ENCODE results near the gene SNX4. TPM values are rescaled to one million over a fixed set of nuclear protein-coding genes. Genes with fewer than 3 reads are reported as not detected.
"Not testable (repeated sequence)": the region's sequence is repeated elsewhere in the genome, so short reads cannot be mapped to it uniquely, and the experiment has no call there.

SNX4 gene
- polyA plus RNA-seq, 1 donor = 70.2 TPM

DNA sequence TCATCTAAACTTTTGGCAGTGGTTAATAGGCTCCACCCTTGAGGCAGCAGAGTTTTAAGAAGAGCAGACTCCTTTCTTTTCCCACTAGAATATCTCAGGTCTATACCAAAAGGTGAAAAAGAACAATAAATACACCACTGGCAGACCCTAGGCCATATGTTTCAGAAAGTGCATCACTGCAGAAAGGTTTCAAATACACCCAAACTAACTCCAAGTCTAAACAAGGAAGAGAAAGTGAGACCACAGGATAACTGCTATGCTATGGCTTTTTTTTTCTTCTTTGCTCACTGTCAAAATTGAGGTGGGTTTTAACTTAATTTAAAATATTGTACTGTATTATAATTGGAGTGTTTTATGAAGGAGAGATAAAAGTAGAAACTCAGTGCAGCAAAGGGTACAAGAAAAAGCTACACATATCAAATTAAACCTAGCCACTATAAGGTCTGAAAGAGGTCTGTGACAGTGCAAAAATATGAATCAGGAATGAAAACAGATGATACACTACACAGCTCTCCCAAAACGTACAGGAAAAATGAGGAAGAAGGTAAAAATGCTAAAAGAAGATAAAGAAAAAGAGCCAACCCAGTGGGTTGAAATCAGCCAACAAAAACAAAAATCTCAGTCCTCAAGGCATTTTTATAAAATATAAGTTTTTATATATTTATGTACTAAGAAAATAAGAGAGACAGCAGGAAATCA, 8.4 kb downstream of the SNX4 start:
- H3K36me3 ChIP-seq (ENCODE audit: control insufficient read depth, insufficient read depth, low read length) = peaks cover 42% of the 10 kb centered on the region
- no peak overlapping the region for H3K4me3 ChIP-seq (ENCODE audit: low read length)
- 60% methylated on average over 1 of the region's 1 CpG for WGBS (ENCODE audit: insufficient coverage, low lambda C conversion rate)
- no peak for DNase-seq
- H3K27ac ChIP-seq (ENCODE audit: low read length) = no peak overlapping the region
- H3K27me3 ChIP-seq (ENCODE audit: control insufficient read depth, insufficient read depth, low read length) = no peaks in the 10 kb centered on the region
- peaks cover 4% of the 10 kb centered on the region for H3K4me1 ChIP-seq (ENCODE audit: control insufficient read depth, insufficient read depth, low read length)
- peaks cover 27% of the 10 kb centered on the region for H3K9me3 ChIP-seq (ENCODE audit: control insufficient read depth, low read depth, low read length)

GRCh38 chr3:125507128-125507527, 12.9 kb downstream of the SNX4 start:
- WGBS (ENCODE audit: insufficient coverage, low lambda C conversion rate) = 86% methylated on average over 1 of the region's 3 CpGs
- H3K27me3 ChIP-seq (ENCODE audit: control insufficient read depth, insufficient read depth, low read length) = no peaks in the 10 kb centered on the region
- no peak for DNase-seq
- peaks cover 37% of the 10 kb centered on the region for H3K36me3 ChIP-seq (ENCODE audit: control insufficient read depth, insufficient read depth, low read length)
- H3K9me3 ChIP-seq (ENCODE audit: control insufficient read depth, low read depth, low read length) = peaks cover 27% of the 10 kb centered on the region
- no peak overlapping the region for H3K27ac ChIP-seq (ENCODE audit: low read length)
- H3K4me3 ChIP-seq (ENCODE audit: low read length) = no peak overlapping the region
- H3K4me1 ChIP-seq (ENCODE audit: control insufficient read depth, insufficient read depth, low read length) = no peaks in the 10 kb centered on the region

DNA sequence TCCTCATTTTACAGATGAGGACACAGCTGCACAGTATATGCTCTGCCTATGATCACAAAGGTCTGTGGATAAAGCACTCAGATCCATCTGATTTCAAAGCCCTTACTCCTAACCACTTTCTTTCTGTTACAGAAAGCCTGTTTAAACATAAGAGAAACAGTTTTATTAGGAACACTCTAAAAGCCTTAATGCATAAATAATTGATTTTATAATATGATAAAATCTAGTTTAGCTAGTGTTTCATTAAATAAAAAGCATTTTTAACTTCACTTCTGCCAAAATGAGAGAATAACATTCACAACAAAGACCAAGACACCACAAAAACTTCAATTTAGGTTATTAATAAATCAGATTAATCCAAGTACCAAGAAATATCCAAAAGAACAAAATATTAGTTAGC, 21.4 kb downstream of the SNX4 start:
- DNase-seq = no peak
- Histone ChIP-seq H3K9me3 (ENCODE audit: control insufficient read depth, low read depth, low read length) (no peaks in the 10 kb centered on the region), H3K27ac (ENCODE audit: low read length) (no peak overlapping the region), H3K4me1 (ENCODE audit: control insufficient read depth, insufficient read depth, low read length) (no peaks in the 10 kb centered on the region), H3K36me3 (ENCODE audit: control insufficient read depth, insufficient read depth, low read length) (peaks cover 25% of the 10 kb centered on the region), H3K27me3 (ENCODE audit: control insufficient read depth, insufficient read depth, low read length) (no peaks in the 10 kb centered on the region), H3K4me3 (ENCODE audit: low read length) (no peak overlapping the region)

GRCh38 chr3:125496701-125497100, 23.3 kb downstream of the SNX4 start:
- H3K36me3 ChIP-seq (ENCODE audit: control insufficient read depth, insufficient read depth, low read length) = peaks cover 27% of the 10 kb centered on the region
- no peak for DNase-seq
- peaks cover 10% of the 10 kb centered on the region for H3K4me1 ChIP-seq (ENCODE audit: control insufficient read depth, insufficient read depth, low read length)
- H3K9me3 ChIP-seq (ENCODE audit: control insufficient read depth, low read depth, low read length) = no peaks in the 10 kb centered on the region
- no peaks in the 10 kb centered on the region for H3K27me3 ChIP-seq (ENCODE audit: control insufficient read depth, insufficient read depth, low read length)
- H3K27ac ChIP-seq (ENCODE audit: low read length) = no peak overlapping the region
- no peak overlapping the region for H3K4me3 ChIP-seq (ENCODE audit: low read length)
- no CpG with 5 or more reads among the region's 2 CpGs for WGBS (ENCODE audit: insufficient coverage, low lambda C conversion rate)

DNA sequence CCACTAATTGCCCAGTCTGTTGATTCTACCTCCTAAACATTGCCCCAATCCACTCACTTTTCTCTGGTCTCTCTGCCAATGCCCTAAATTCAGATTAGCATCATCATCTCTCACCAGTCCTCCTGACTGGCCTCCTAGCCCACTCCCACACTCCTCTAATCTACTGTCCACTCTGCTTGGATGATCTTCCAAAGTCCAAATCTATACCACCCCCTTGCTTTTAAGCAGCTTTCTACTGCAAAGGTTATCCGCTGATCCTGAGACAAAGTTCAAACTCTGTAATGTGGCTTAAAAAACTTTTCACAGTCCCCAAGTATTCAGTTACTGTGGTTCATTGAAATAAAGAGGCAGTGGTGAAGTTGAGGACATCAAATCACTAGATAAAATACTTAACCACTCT, 37.6 kb downstream of the SNX4 start:
- WGBS (ENCODE audit: insufficient coverage, low lambda C conversion rate) = no CpG with 5 or more reads among the region's 1 CpG
- Histone ChIP-seq H3K27ac (ENCODE audit: low read length) (peak overlapping the region; percentile 38), H3K36me3 (ENCODE audit: control insufficient read depth, insufficient read depth, low read length) (peaks cover 13% of the 10 kb centered on the region), H3K4me1 (ENCODE audit: control insufficient read depth, insufficient read depth, low read length) (peaks cover 14% of the 10 kb centered on the region), H3K4me3 (ENCODE audit: low read length) (no peak overlapping the region), H3K9me3 (ENCODE audit: control insufficient read depth, low read depth, low read length) (no peaks in the 10 kb centered on the region), H3K27me3 (ENCODE audit: control insufficient read depth, insufficient read depth, low read length) (no peaks in the 10 kb centered on the region)
- DNase-seq = peak in 1 of 2 donors; percentile 65

DNA sequence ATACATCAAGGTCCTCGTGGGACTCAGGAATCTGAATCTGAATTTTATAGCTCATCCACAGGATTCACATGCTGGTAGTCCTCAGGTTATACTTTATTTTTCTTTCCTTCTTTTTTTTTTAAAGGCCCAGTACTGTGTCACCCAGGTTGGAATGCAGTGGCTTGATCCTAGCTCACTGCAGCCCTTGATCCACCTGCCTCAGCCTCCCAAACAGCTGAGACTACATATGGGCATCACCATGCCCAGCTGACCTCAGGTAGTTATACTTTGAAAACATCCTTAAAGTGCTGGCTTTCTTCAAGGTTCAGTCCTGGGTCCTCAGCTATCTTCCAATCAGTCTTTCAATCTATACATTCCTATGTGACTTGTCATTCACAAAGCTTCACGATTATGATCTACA, 38.2 kb downstream of the SNX4 start:
- Histone ChIP-seq H3K4me3 (ENCODE audit: low read length) (no peak overlapping the region), H3K4me1 (ENCODE audit: control insufficient read depth, insufficient read depth, low read length) (peaks cover 14% of the 10 kb centered on the region), H3K27ac (ENCODE audit: low read length) (peak overlapping the region; percentile 38), H3K27me3 (ENCODE audit: control insufficient read depth, insufficient read depth, low read length) (no peaks in the 10 kb centered on the region), H3K9me3 (ENCODE audit: control insufficient read depth, low read depth, low read length) (no peaks in the 10 kb centered on the region), H3K36me3 (ENCODE audit: control insufficient read depth, insufficient read depth, low read length) (peaks cover 12% of the 10 kb centered on the region)
- DNase-seq = no peak
- WGBS (ENCODE audit: insufficient coverage, low lambda C conversion rate) = no CpG with 5 or more reads among the region's 2 CpGs

DNA sequence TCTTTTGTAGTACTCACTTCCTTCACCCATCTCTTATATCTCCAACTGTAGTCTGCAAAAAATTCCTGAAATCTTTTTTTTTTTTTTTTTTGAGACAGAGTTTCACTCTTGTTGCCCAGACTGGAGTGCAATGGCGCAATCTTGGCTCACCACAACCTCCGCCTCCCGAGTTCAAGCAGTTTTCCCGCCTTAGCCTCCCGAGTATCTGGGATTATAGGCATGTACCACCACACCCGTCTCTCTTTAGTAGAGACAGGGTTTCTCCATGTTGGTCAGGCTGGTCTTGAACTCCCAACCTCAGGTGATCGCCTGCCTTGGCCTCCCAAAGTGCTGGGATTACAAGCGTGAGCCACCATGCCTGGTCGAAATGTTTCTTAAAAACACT, 38.6 kb downstream of the SNX4 start:
- peak overlapping the region; percentile 38 for H3K27ac ChIP-seq (ENCODE audit: low read length)
- H3K4me1 ChIP-seq (ENCODE audit: control insufficient read depth, insufficient read depth, low read length) = peaks cover 14% of the 10 kb centered on the region
- DNase-seq; H3K4me3 ChIP-seq (ENCODE audit: low read length); H3K9me3 ChIP-seq (ENCODE audit: control insufficient read depth, low read depth, low read length); H3K36me3 ChIP-seq (ENCODE audit: control insufficient read depth, insufficient read depth, low read length); H3K27me3 ChIP-seq (ENCODE audit: control insufficient read depth, insufficient read depth, low read length): not testable (repeated sequence)
- WGBS (ENCODE audit: insufficient coverage, low lambda C conversion rate) = no CpG with 5 or more reads among the region's 9 CpGs

DNA sequence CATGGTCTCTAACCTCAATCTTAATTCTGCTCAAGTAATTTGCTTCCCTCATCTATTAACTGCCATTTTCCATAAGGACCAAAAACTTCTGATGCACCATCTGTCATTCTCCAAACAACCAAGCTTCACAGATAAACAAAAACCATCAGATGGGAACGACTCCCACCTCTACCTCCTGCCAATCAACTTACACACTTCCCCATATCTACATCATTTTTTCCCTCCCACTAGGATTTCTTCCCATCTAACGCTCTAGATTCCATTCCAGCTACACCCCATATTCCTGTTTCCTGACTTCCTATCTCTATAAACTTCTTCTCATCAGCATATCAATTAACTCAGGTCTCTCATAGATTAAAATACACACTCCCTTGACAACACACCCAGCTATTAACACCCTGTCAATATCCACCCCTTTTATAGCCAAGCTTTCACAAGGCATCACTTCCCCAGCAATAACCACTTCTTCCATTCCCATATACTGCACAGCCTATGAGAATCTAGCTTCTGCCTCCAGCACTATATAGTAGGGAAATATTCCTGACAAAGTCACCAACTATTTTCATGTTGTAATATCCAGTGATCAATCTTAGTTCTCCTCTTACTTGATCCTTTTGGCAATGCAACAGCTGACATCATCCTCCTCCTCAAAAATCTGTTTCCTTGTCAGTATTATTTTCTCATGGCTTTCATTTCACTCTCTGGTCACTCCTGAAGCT, 39.2 kb downstream of the SNX4 start:
- Histone ChIP-seq H3K4me3 (ENCODE audit: low read length) (no peak overlapping the region), H3K4me1 (ENCODE audit: control insufficient read depth, insufficient read depth, low read length) (peaks cover 14% of the 10 kb centered on the region), H3K36me3 (ENCODE audit: control insufficient read depth, insufficient read depth, low read length) (peaks cover 8% of the 10 kb centered on the region), H3K27me3 (ENCODE audit: control insufficient read depth, insufficient read depth, low read length) (no peaks in the 10 kb centered on the region), H3K27ac (ENCODE audit: low read length) (no peak overlapping the region), H3K9me3 (ENCODE audit: control insufficient read depth, low read depth, low read length) (no peaks in the 10 kb centered on the region)
- 72% methylated on average over 2 of the region's 2 CpGs for WGBS (ENCODE audit: insufficient coverage, low lambda C conversion rate)
- no peak for DNase-seq

DNA sequence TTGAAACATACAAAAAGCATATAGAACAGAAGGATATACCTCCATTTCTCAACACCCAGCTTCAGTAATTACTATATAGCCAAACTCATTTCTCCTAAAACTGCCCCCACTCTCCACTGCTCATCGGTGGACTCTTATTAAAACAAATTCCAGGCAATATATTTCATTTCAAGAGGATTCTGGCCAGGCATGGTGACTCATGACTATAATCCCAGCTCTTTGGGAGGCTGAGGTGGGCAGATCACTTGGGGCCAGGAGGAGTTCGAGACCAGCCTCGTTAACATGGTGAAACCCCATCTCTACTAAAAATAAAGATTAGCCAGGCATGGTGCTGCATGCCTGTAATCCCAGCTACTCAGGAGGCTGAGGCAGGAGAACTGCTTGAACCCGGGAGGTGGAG, 40.9 kb downstream of the SNX4 start:
- peak overlapping the region; percentile 44 for H3K27ac ChIP-seq (ENCODE audit: low read length)
- no peak overlapping the region for H3K4me3 ChIP-seq (ENCODE audit: low read length)
- WGBS (ENCODE audit: insufficient coverage, low lambda C conversion rate) = no CpG with 5 or more reads among the region's 4 CpGs
- no peaks in the 10 kb centered on the region for H3K9me3 ChIP-seq (ENCODE audit: control insufficient read depth, low read depth, low read length)
- peaks cover 10% of the 10 kb centered on the region for H3K4me1 ChIP-seq (ENCODE audit: control insufficient read depth, insufficient read depth, low read length)
- peaks cover 18% of the 10 kb centered on the region for H3K36me3 ChIP-seq (ENCODE audit: control insufficient read depth, insufficient read depth, low read length)
- no peaks in the 10 kb centered on the region for H3K27me3 ChIP-seq (ENCODE audit: control insufficient read depth, insufficient read depth, low read length)
- DNase-seq = no peak

- no peaks in the 10 kb centered on the region for H3K9me3 ChIP-seq (ENCODE audit: control insufficient read depth, low read depth, low read length)
- peaks cover 10% of the 10 kb centered on the region for H3K4me1 ChIP-seq (ENCODE audit: control insufficient read depth, insufficient read depth, low read length)
- H3K4me3 ChIP-seq (ENCODE audit: low read length) = no peak overlapping the region
- peaks cover 18% of the 10 kb centered on the region for H3K36me3 ChIP-seq (ENCODE audit: control insufficient read depth, insufficient read depth, low read length)
- DNase-seq = peak; percentile 29 to 71
- no CpG with 5 or more reads among the region's 2 CpGs for WGBS (ENCODE audit: insufficient coverage, low lambda C conversion rate)
- peak overlapping the region; percentile 44 for H3K27ac ChIP-seq (ENCODE audit: low read length)
- no peaks in the 10 kb centered on the region for H3K27me3 ChIP-seq (ENCODE audit: control insufficient read depth, insufficient read depth, low read length)
Observed at GRCh38 chr3:125478326-125478725, 41.7 kb downstream of the SNX4 start.

DNA sequence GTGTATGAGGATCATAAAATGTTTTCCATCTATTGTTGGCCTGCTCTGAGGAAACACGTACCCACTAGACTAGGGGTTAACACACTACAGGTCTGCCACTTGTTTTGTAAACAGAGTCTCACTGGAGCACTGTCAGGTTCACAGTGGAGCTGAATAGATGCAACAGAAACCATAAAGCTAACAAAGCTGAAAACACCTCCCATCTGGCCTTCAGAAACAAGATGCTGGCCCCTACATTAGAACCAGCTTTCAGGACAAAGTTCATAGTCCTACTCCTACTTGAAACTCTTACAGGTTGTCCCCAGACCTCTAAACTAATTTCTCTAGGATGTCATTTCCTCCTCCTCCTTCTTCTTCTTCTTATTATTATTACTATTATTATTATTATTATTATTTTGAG, 42.3 kb downstream of the SNX4 start:
- 60% methylated on average over 1 of the region's 1 CpG for WGBS (ENCODE audit: insufficient coverage, low lambda C conversion rate)
- Histone ChIP-seq H3K36me3 (ENCODE audit: control insufficient read depth, insufficient read depth, low read length) (peaks cover 23% of the 10 kb centered on the region), H3K4me1 (ENCODE audit: control insufficient read depth, insufficient read depth, low read length) (peaks cover 10% of the 10 kb centered on the region), H3K9me3 (ENCODE audit: control insufficient read depth, low read depth, low read length) (no peaks in the 10 kb centered on the region), H3K27ac (ENCODE audit: low read length) (peak overlapping the region; percentile 44), H3K4me3 (ENCODE audit: low read length) (no peak overlapping the region), H3K27me3 (ENCODE audit: control insufficient read depth, insufficient read depth, low read length) (no peaks in the 10 kb centered on the region)
- peak; percentile 50 to 82 for DNase-seq
